Tibial nerve (tissue), 4 donors: ENCODE data around the gene SAT2.

ENCODE experiments used
- EP300 ChIP-seq, 2 donors: sonication (generic); formaldehyde crosslinking; IDR thresholded peaks; one replicate each; pipeline ENCODE4 v1.6.1; 2017; ENCODE audit warnings: antibody characterized with exemption in 2 of 2, mild to moderate bottlenecking in 1 of 2
- POLR2A ChIP-seq, 2 donors: fragments of 450-650 bp; IDR thresholded peaks; one replicate each; pipeline ENCODE4 v1.6.1; 2017; ENCODE audit warnings: antibody characterized with exemption in 2 of 2, mild to moderate bottlenecking in 2 of 2, moderate library complexity in 2 of 2
- TF ChIP-seq, protein P1 (sequence below), 5 experiments: fragments of 200-600 bp in 3 of 5; fragments of 450-650 bp in 2 of 5; sonication (generic) in 3 of 5; IDR thresholded peaks; one replicate each; pipeline ENCODE4 v1.5.1; 2016 to 2019; ENCODE audit warnings: antibody characterized with exemption in 5 of 5, mild to moderate bottlenecking in 3 of 5, moderate library complexity in 2 of 5

DNA sequence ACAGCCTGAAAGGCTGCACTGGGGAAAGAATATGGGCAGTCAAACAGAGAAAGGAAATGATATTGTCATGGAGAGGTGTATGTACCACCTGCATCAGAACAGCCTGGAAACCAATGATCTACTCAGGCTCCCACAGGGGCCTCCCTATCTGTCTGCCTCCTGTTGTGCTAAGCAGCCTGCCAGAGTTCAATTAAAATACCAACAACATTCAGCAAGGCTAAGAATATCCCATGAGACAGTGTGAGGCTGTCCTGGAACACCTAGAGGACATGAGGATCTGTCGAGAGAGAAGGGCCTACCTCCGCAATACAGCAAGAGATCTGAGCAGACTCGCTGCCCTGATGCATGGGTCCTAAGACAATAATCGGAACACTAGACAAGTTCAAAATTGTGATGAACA is 21.3 kb downstream of the SAT2 start:
- TF ChIP-seq, protein P1, sequence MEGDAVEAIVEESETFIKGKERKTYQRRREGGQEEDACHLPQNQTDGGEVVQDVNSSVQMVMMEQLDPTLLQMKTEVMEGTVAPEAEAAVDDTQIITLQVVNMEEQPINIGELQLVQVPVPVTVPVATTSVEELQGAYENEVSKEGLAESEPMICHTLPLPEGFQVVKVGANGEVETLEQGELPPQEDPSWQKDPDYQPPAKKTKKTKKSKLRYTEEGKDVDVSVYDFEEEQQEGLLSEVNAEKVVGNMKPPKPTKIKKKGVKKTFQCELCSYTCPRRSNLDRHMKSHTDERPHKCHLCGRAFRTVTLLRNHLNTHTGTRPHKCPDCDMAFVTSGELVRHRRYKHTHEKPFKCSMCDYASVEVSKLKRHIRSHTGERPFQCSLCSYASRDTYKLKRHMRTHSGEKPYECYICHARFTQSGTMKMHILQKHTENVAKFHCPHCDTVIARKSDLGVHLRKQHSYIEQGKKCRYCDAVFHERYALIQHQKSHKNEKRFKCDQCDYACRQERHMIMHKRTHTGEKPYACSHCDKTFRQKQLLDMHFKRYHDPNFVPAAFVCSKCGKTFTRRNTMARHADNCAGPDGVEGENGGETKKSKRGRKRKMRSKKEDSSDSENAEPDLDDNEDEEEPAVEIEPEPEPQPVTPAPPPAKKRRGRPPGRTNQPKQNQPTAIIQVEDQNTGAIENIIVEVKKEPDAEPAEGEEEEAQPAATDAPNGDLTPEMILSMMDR (IDR thresholded peaks at IDR 0.05): no peak
- no peak for TF ChIP-seq POLR2A (IDR thresholded peaks at IDR 0.05)
- no peak for TF ChIP-seq EP300 (IDR thresholded peaks at IDR 0.05)
